GM23338 (cell line): ENCODE data around the gene RSAD1. TPM values are rescaled to one million over a fixed set of nuclear protein-coding genes. Genes with fewer than 3 reads are reported as not detected.

ENCODE experiments used
- ATAC-seq: fragments of 200-7000 bp; cut with Tn5 transposase; 3 replicates; pipeline ENCODE4 v1.9.1; 2020
- DNase-seq: peaks from one replicate; pipeline ENCODE4 v3.0.0-alpha.2; 2015; ENCODE audit warnings: low spot score
- H2AFZ ChIP-seq: fragments of 200-600 bp; sonication (generic); 2 replicates; pipeline ENCODE4 v1.8.0; 2016; ENCODE audit warnings: antibody characterized with exemption, mild to moderate bottlenecking, moderate library complexity
- H3F3A ChIP-seq: fragments of 200-600 bp; sonication (generic); replicated peaks from 2 replicates; pipeline ENCODE4 v1.8.0; 2017; ENCODE audit warnings: antibody characterized with exemption, mixed run types, low read depth
- H3K27ac ChIP-seq: fragments of 200-600 bp; sonication (generic); 2 replicates; pipeline ENCODE4 v1.6.1; 2016; ENCODE audit warnings: low read depth
- H3K27me3 ChIP-seq: fragments of 200-600 bp; sonication (generic); 2 replicates; pipeline ENCODE4 v1.8.0; 2016; ENCODE audit warnings: mild to moderate bottlenecking, mixed run types, moderate library complexity; ENCODE audit not compliant: insufficient read depth
- H3K36me3 ChIP-seq: fragments of 200-600 bp; sonication (generic); 2 replicates; pipeline ENCODE4 v1.8.0; 2016; ENCODE audit warnings: mild to moderate bottlenecking; ENCODE audit not compliant: insufficient read depth
- H3K4me1 ChIP-seq: fragments of 200-600 bp; sonication (generic); 2 replicates; pipeline ENCODE4 v1.8.0; 2016; ENCODE audit warnings: mild to moderate bottlenecking, moderate library complexity; ENCODE audit not compliant: insufficient read depth
- H3K4me2 ChIP-seq: fragments of 200-600 bp; sonication (generic); 2 replicates; pipeline ENCODE4 v1.7.1; 2017; ENCODE audit warnings: mixed run types
- H3K4me3 ChIP-seq: fragments of 200-600 bp; sonication (generic); 2 replicates; pipeline ENCODE4 v1.6.1; 2016; ENCODE audit warnings: mixed run types
- H3K79me2 ChIP-seq: fragments of 200-600 bp; sonication (generic); replicated peaks from 2 replicates; pipeline ENCODE4 v1.8.0; 2017; ENCODE audit warnings: mild to moderate bottlenecking; ENCODE audit not compliant: insufficient read depth
- H3K9me2 ChIP-seq: fragments of 200-600 bp; sonication (generic); 2 replicates; pipeline ENCODE4 v1.8.0; 2017; ENCODE audit not compliant: insufficient read depth
- H4K20me1 ChIP-seq: fragments of 200-600 bp; sonication (generic); replicated peaks from 2 replicates; pipeline ENCODE4 v1.8.0; 2017; ENCODE audit warnings: mild to moderate bottlenecking; ENCODE audit not compliant: insufficient read depth
- H3K27ac Mint-ChIP-seq: 2 replicates; pipeline ENCODE4 v1.8.0; 2020; ENCODE audit warnings: inconsistent platforms, mild to moderate bottlenecking, moderate library complexity, mixed read lengths
- H3K27me3 Mint-ChIP-seq: 3 replicates; pipeline ENCODE4 v1.8.0; 2022; ENCODE audit warnings: low read depth, mild to moderate bottlenecking, moderate library complexity, mixed read lengths, inconsistent platforms; ENCODE audit not compliant: insufficient read depth, poor library complexity
- H3K36me3 Mint-ChIP-seq: 3 replicates; pipeline ENCODE4 v1.8.0; 2021; ENCODE audit warnings: low read depth, mild to moderate bottlenecking, inconsistent platforms, moderate library complexity, mixed read lengths
- H3K4me1 Mint-ChIP-seq: 3 replicates; pipeline ENCODE4 v1.8.0; 2020; ENCODE audit warnings: mild to moderate bottlenecking, inconsistent platforms, mixed read lengths
- H3K4me3 Mint-ChIP-seq: 3 replicates; pipeline ENCODE4 v1.8.0; 2021; ENCODE audit warnings: moderate library complexity, mild to moderate bottlenecking, inconsistent platforms, mixed read lengths
- H3K9me3 Mint-ChIP-seq: 3 replicates; pipeline ENCODE4 v1.8.0; 2020; ENCODE audit warnings: moderate library complexity, mild to moderate bottlenecking, inconsistent platforms, mixed read lengths
- CREB1 ChIP-seq: fragments of 250-450 bp; sonication (Bioruptor Pico); IDR thresholded peaks from 2 replicates; pipeline ENCODE4 v1.5.0; 2020; ENCODE audit warnings: low read depth, mild to moderate bottlenecking, moderate library complexity
- ETS1 ChIP-seq: IDR thresholded peaks from 2 replicates; pipeline ENCODE4 v1.6.1; 2016; ENCODE audit warnings: antibody characterized with exemption
- EZH2 ChIP-seq: fragments of 200-600 bp; sonication (generic); IDR thresholded peaks from one replicate; pipeline ENCODE4 v1.8.0; 2017; ENCODE audit warnings: antibody characterized with exemption, mild to moderate bottlenecking, low read depth; ENCODE audit not compliant: unreplicated experiment
- EZH2phosphoT487 ChIP-seq: fragments of 200-600 bp; sonication (generic); IDR thresholded peaks from one replicate; pipeline ENCODE4 v1.8.1; 2018; ENCODE audit warnings: antibody characterized with exemption; ENCODE audit not compliant: unreplicated experiment
- JUNB ChIP-seq: IDR thresholded peaks from one replicate; pipeline ENCODE4 v1.6.1; 2016; ENCODE audit warnings: antibody characterized with exemption; ENCODE audit not compliant: unreplicated experiment
- NANOG ChIP-seq: IDR thresholded peaks from 2 replicates; pipeline ENCODE4 v1.6.1; 2016; ENCODE audit warnings: antibody characterized with exemption, borderline replicate concordance
- POLR2AphosphoS5 ChIP-seq: IDR thresholded peaks from 2 replicates; pipeline ENCODE4 v1.6.1; 2016; ENCODE audit warnings: antibody characterized with exemption, low read depth
- STAT1 ChIP-seq: IDR thresholded peaks from one replicate; pipeline ENCODE4 v1.6.1; 2016; ENCODE audit warnings: antibody characterized with exemption; ENCODE audit not compliant: unreplicated experiment
- ZNF114 ChIP-seq: fragments of 250-450 bp; sonication (Bioruptor Pico); IDR thresholded peaks from 2 replicates; pipeline ENCODE4 v1.5.0; 2020; ENCODE audit warnings: mild to moderate bottlenecking, moderate library complexity
- ZNF331 ChIP-seq: fragments of 250-450 bp; sonication (Bioruptor Pico); IDR thresholded peaks from 2 replicates; pipeline ENCODE4 v1.5.0; 2020; ENCODE audit warnings: low read depth, mild to moderate bottlenecking, moderate library complexity
- polyA plus RNA-seq: library from polyadenylated mRNA; unstranded; fragments of >200 nt; fragmentation: Nextera tagmentation; extraction: Ambion mirVana; gene quantifications from 2 replicates; pipeline ENCODE4 v1.2.1, GENCODE V29; 2016
- total RNA-seq: library from RNA; depleted of rRNA; stranded (reverse); fragments of >200 nt; shearing (Covaris generic); gene quantifications from 2 replicates; pipeline ENCODE4 v1.2.3, GENCODE V29; 2014
- TF ChIP-seq, protein P1 (sequence below), 2 experiments: fragments of 200-600 bp in 1 of 2; sonication (generic) in 1 of 2; conservative IDR thresholded peaks; 2 replicates each; pipeline versions ENCODE4 v1.5.1 to v1.6.1; 2016 to 2017; ENCODE audit warnings: antibody characterized with exemption in 2 of 2, low read depth in 2 of 2, mild to moderate bottlenecking in 2 of 2, moderate library complexity in 1 of 2
- TF ChIP-seq, protein P2 (sequence below): fragments of 250-450 bp; sonication (Bioruptor Pico); IDR thresholded peaks from 2 replicates; pipeline ENCODE4 v1.5.0; 2020; ENCODE audit warnings: mild to moderate bottlenecking, moderate library complexity

RSAD1 gene
- total and polyA plus RNA-seq, 2 experiments from 2014 or later = 18.4 to 28.7 TPM

DNA sequence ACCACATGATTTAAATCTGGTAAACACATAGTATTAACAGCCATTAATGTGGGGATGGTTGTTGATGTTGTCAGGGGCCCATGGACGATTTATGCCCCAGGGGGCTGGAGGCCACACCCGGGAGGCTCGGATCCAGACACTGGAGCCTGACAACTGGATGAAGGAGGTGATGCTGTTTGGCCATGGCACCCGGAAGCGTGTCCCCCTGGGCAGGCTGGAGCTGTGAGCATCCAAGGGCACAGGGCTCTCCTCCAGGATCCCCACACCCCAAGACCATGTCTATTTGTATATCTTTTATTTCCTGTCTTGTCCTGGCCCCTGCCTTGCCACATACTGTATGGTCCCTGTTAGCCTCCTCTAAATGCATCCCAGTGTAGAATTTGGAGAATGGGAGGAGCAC lies 4.6 kb downstream of the RSAD1 start (continued):
- TF ChIP-seq EZH2phosphoT487 (no peak), ZNF331 (CRISPR knock-in tag) (no peak), CREB1 (CRISPR knock-in tag) (no peak), ETS1 (no peak), STAT1 (no peak), NANOG (no peak), JUNB (no peak), POLR2AphosphoS5 (no peak), EZH2 (no peak), ZNF114 (CRISPR knock-in tag) (no peak)
- TF ChIP-seq, protein P1, sequence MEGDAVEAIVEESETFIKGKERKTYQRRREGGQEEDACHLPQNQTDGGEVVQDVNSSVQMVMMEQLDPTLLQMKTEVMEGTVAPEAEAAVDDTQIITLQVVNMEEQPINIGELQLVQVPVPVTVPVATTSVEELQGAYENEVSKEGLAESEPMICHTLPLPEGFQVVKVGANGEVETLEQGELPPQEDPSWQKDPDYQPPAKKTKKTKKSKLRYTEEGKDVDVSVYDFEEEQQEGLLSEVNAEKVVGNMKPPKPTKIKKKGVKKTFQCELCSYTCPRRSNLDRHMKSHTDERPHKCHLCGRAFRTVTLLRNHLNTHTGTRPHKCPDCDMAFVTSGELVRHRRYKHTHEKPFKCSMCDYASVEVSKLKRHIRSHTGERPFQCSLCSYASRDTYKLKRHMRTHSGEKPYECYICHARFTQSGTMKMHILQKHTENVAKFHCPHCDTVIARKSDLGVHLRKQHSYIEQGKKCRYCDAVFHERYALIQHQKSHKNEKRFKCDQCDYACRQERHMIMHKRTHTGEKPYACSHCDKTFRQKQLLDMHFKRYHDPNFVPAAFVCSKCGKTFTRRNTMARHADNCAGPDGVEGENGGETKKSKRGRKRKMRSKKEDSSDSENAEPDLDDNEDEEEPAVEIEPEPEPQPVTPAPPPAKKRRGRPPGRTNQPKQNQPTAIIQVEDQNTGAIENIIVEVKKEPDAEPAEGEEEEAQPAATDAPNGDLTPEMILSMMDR (conservative IDR thresholded peaks at IDR 0.05; ENCODE audit: low read depth in 2 of 2) = no peak

DNA sequence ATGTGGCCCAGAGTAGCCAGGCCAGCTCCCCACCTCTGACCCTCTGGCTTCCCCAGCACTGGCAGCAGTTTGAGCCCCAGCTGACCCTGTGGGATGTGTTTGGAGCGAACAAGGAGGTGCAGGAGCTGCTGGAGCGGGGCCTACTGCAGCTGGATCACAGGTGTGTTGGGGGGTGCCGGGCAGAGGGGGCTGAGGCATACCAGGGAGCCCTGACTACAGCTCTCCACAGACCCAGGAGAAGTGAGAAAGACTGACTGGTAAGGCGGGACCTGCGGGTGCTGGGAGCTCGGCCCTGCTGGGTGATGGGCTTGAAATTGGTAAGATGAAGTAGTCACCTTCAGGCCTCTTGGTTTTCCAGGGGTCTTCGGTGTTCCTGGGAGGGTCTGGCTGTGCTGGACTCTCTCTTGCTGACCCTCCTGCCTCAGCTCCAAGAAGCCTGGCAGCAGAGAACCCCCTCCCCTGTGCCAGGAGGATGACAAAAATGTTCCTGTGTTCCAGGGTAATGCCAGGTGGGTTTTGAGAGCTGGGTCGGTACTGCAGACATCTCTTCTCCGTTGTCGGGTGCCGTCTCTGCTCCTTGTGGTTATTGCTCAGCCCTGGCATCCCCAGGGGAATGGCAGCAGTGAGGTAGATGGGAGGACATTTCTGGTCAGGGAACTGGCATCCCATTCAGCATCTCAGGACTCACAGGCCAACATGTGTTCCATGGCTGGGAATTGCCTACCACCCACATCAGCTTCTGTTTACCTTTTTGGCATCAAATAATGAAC lies 5.9 kb downstream of the RSAD1 start:
- no peak overlapping the region for H2AFZ ChIP-seq
- peaks cover 5% of the 10 kb centered on the region; the same call in 1 of the 2 replicates for H3K4me1 ChIP-seq
- ATAC-seq = no peak
- no peaks in the 10 kb centered on the region for H4K20me1 ChIP-seq
- peaks cover 10% of the 10 kb centered on the region for H3K27me3 Mint-ChIP-seq
- no peaks in the 10 kb centered on the region for H3K27me3 ChIP-seq
- no peak overlapping the region for H3K27ac Mint-ChIP-seq
- no peaks in the 10 kb centered on the region for H3F3A ChIP-seq
- H3K9me2 ChIP-seq = no peaks in the 10 kb centered on the region
- no peaks in the 10 kb centered on the region for H3K79me2 ChIP-seq
- no peaks in the 10 kb centered on the region for H3K9me3 Mint-ChIP-seq
- H3K4me3 Mint-ChIP-seq = no peak overlapping the region
- peaks cover 7% of the 10 kb centered on the region; the same call in 2 of the 3 replicates for H3K4me1 Mint-ChIP-seq
- DNase-seq = no peak
- H3K27ac ChIP-seq = no peak overlapping the region
- no peaks in the 10 kb centered on the region for H3K36me3 ChIP-seq
- no peak overlapping the region for H3K4me3 ChIP-seq
- H3K4me2 ChIP-seq = no peak overlapping the region
- H3K36me3 Mint-ChIP-seq = peaks cover 33% of the 10 kb centered on the region
- TF ChIP-seq CREB1 (CRISPR knock-in tag) (no peak), ZNF114 (CRISPR knock-in tag) (no peak), EZH2phosphoT487 (no peak), NANOG (no peak), JUNB (no peak), STAT1 (no peak), EZH2 (no peak)
- TF ChIP-seq, protein P1 (conservative IDR thresholded peaks at IDR 0.05; ENCODE audit: low read depth in 2 of 2) = no peak
- TF ChIP-seq, protein P2, sequence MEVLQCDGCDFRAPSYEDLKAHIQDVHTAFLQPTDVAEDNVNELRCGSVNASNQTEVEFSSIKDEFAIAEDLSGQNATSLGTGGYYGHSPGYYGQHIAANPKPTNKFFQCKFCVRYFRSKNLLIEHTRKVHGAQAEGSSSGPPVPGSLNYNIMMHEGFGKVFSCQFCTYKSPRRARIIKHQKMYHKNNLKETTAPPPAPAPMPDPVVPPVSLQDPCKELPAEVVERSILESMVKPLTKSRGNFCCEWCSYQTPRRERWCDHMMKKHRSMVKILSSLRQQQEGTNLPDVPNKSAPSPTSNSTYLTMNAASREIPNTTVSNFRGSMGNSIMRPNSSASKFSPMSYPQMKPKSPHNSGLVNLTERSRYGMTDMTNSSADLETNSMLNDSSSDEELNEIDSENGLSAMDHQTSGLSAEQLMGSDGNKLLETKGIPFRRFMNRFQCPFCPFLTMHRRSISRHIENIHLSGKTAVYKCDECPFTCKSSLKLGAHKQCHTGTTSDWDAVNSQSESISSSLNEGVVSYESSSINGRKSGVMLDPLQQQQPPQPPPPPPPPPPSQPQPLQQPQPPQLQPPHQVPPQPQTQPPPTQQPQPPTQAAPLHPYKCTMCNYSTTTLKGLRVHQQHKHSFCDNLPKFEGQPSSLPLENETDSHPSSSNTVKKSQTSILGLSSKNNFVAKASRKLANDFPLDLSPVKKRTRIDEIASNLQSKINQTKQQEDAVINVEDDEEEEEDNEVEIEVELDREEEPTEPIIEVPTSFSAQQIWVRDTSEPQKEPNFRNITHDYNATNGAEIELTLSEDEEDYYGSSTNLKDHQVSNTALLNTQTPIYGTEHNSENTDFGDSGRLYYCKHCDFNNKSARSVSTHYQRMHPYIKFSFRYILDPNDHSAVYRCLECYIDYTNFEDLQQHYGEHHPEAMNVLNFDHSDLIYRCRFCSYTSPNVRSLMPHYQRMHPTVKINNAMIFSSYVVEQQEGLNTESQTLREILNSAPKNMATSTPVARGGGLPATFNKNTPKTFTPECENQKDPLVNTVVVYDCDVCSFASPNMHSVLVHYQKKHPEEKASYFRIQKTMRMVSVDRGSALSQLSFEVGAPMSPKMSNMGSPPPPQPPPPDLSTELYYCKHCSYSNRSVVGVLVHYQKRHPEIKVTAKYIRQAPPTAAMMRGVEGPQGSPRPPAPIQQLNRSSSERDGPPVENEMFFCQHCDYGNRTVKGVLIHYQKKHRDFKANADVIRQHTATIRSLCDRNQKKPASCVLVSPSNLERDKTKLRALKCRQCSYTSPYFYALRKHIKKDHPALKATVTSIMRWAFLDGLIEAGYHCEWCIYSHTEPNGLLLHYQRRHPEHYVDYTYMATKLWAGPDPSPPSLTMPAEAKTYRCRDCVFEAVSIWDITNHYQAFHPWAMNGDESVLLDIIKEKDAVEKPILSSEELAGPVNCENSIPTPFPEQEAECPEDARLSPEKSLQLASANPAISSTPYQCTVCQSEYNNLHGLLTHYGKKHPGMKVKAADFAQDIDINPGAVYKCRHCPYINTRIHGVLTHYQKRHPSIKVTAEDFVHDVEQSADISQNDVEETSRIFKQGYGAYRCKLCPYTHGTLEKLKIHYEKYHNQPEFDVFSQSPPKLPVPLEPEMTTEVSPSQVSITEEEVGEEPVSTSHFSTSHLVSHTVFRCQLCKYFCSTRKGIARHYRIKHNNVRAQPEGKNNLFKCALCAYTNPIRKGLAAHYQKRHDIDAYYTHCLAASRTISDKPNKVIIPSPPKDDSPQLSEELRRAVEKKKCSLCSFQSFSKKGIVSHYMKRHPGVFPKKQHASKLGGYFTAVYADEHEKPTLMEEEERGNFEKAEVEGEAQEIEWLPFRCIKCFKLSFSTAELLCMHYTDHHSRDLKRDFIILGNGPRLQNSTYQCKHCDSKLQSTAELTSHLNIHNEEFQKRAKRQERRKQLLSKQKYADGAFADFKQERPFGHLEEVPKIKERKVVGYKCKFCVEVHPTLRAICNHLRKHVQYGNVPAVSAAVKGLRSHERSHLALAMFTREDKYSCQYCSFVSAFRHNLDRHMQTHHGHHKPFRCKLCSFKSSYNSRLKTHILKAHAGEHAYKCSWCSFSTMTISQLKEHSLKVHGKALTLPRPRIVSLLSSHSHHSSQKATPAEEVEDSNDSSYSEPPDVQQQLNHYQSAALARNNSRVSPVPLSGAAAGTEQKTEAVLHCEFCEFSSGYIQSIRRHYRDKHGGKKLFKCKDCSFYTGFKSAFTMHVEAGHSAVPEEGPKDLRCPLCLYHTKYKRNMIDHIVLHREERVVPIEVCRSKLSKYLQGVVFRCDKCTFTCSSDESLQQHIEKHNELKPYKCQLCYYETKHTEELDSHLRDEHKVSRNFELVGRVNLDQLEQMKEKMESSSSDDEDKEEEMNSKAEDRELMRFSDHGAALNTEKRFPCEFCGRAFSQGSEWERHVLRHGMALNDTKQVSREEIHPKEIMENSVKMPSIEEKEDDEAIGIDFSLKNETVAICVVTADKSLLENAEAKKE = no peak
